HEK293 (cell line): ENCODE measurements around the gene PTPN5.

Source experiments
- CTCF ChIA-PET: fragments of 350-600 bp; formaldehyde crosslinking; extraction: SDS; loops from one replicate; lab custom pipeline; 2021; ENCODE audit warnings: antibody characterized with exemption; lab: Yijun Ruan, JAX
- POLR2A ChIA-PET: fragments of 300-600 bp; formaldehyde crosslinking; extraction: SDS; loops from one replicate; lab custom pipeline; 2020; ENCODE audit warnings: antibody characterized with exemption, inconsistent platforms; lab: Yijun Ruan, JAX
- H3K27ac ChIP-seq: fragments of 200-500 bp; sonication (Bioruptor generic); 2 replicates; pipeline ENCODE4 v1.5.1; 2014; ENCODE audit warnings: low read depth, low read length, control low read depth, inconsistent platforms; ENCODE audit errors: extremely low read depth
- H3K36me3 ChIP-seq, 2 experiments: fragments of 200-500 bp in 1 of 2; sonication (Bioruptor generic) in 1 of 2; 1 replicate in 1 of 2; 2 replicates in 1 of 2; pipeline ENCODE4 v1.5.1; 2014 to 2017; ENCODE audit warnings: inconsistent platforms in 2 of 2, low read length in 2 of 2; ENCODE audit not compliant: control insufficient read depth in 2 of 2, insufficient read depth in 1 of 2
- H3K4me1 ChIP-seq: fragments of 200-500 bp; sonication (Bioruptor generic); 2 replicates; pipeline ENCODE4 v1.5.1; 2014; ENCODE audit warnings: mild to moderate bottlenecking, low read length, inconsistent platforms; ENCODE audit not compliant: control insufficient read depth, insufficient read depth
- H3K4me3 ChIP-seq: 2 replicates; pipeline ENCODE4 v1.5.1; 2011; ENCODE audit warnings: low read depth, mild to moderate bottlenecking, control low read depth, low read length, moderate library complexity
- H3K9me3 ChIP-seq: fragments of 200-500 bp; sonication (Bioruptor generic); 2 replicates; pipeline ENCODE4 v1.5.1; 2014; ENCODE audit warnings: low read depth, low read length, inconsistent platforms; ENCODE audit not compliant: control insufficient read depth, insufficient read depth
- FEZF1 ChIP-seq: fragments of 450-650 bp; formaldehyde crosslinking; IDR thresholded peaks from 2 replicates; pipeline ENCODE4 v1.5.1; 2016; ENCODE audit warnings: missing biosample characterization, missing genetic modification characterization
- GLIS1 ChIP-seq: fragments of 450-650 bp; formaldehyde crosslinking; IDR thresholded peaks from 2 replicates; pipeline ENCODE4 v1.5.1; 2016; ENCODE audit warnings: missing biosample characterization, missing genetic modification characterization
- KLF10 ChIP-seq: fragments of 450-650 bp; IDR thresholded peaks from 2 replicates; pipeline ENCODE4 v1.5.1; 2018; ENCODE audit warnings: missing biosample characterization, mild to moderate bottlenecking, missing genetic modification characterization
- PATZ1 ChIP-seq: fragments of 450-650 bp; formaldehyde crosslinking; IDR thresholded peaks from 2 replicates; pipeline ENCODE4 v1.5.1; 2016; ENCODE audit warnings: missing biosample characterization, missing genetic modification characterization
- SP3 ChIP-seq: fragments of 450-650 bp; formaldehyde crosslinking; IDR thresholded peaks from 2 replicates; pipeline ENCODE4 v1.5.1; 2016; ENCODE audit warnings: missing biosample characterization, missing genetic modification characterization
- SP7 ChIP-seq: fragments of 450-650 bp; formaldehyde crosslinking; IDR thresholded peaks from 2 replicates; pipeline ENCODE4 v1.5.1; 2016; ENCODE audit warnings: missing biosample characterization, missing genetic modification characterization
- TCF7L2 ChIP-seq: IDR thresholded peaks from 2 replicates; pipeline ENCODE4 v1.6.1; 2011; ENCODE audit warnings: low read depth, mild to moderate bottlenecking, inconsistent platforms, low read length, moderate library complexity, borderline replicate concordance
- ZBTB20 ChIP-seq: fragments of 450-650 bp; formaldehyde crosslinking; IDR thresholded peaks from 2 replicates; pipeline ENCODE4 v1.5.1; 2016; ENCODE audit warnings: missing biosample characterization, missing genetic modification characterization
- ZBTB6 ChIP-seq: fragments of 450-650 bp; formaldehyde crosslinking; IDR thresholded peaks from 2 replicates; pipeline ENCODE4 v1.5.1; 2017; ENCODE audit warnings: missing biosample characterization, missing genetic modification characterization
- ZNF146 ChIP-seq: fragments of 450-650 bp; formaldehyde crosslinking; IDR thresholded peaks from 2 replicates; pipeline ENCODE4 v1.5.1; 2016; ENCODE audit warnings: missing biosample characterization, missing genetic modification characterization
- ZNF157 ChIP-seq: fragments of 450-650 bp; formaldehyde crosslinking; IDR thresholded peaks from 2 replicates; pipeline ENCODE4 v1.5.1; 2016; ENCODE audit warnings: missing biosample characterization, missing genetic modification characterization
- ZNF18 ChIP-seq: fragments of 450-650 bp; formaldehyde crosslinking; IDR thresholded peaks from 2 replicates; pipeline ENCODE4 v1.5.1; 2016; ENCODE audit warnings: missing biosample characterization, missing genetic modification characterization
- ZNF23 ChIP-seq: fragments of 450-650 bp; formaldehyde crosslinking; IDR thresholded peaks from 2 replicates; pipeline ENCODE4 v1.5.1; 2016; ENCODE audit warnings: missing biosample characterization, missing genetic modification characterization, borderline replicate concordance
- ZNF248 ChIP-seq: fragments of 450-650 bp; formaldehyde crosslinking; IDR thresholded peaks from 2 replicates; pipeline ENCODE4 v1.5.1; 2017; ENCODE audit warnings: missing biosample characterization, missing genetic modification characterization
- ZNF398 ChIP-seq: fragments of 450-650 bp; formaldehyde crosslinking; IDR thresholded peaks from 2 replicates; pipeline ENCODE4 v1.5.1; 2017; ENCODE audit warnings: missing biosample characterization, missing genetic modification characterization
- ZNF416 ChIP-seq: fragments of 450-650 bp; formaldehyde crosslinking; IDR thresholded peaks from 2 replicates; pipeline ENCODE4 v1.5.1; 2016; ENCODE audit warnings: missing biosample characterization, missing genetic modification characterization
- ZNF426 ChIP-seq: fragments of 450-650 bp; formaldehyde crosslinking; IDR thresholded peaks from 2 replicates; pipeline ENCODE4 v1.5.1; 2017; ENCODE audit warnings: missing biosample characterization, missing genetic modification characterization, mild to moderate bottlenecking, inconsistent platforms, moderate library complexity
- ZNF488 ChIP-seq: fragments of 450-650 bp; formaldehyde crosslinking; IDR thresholded peaks from 2 replicates; pipeline ENCODE4 v1.5.1; 2016; ENCODE audit warnings: missing biosample characterization, missing genetic modification characterization
- ZNF501 ChIP-seq: fragments of 450-650 bp; formaldehyde crosslinking; IDR thresholded peaks from 2 replicates; pipeline ENCODE4 v1.5.1; 2016; ENCODE audit warnings: missing biosample characterization, missing genetic modification characterization
- ZNF596 ChIP-seq: fragments of 450-650 bp; IDR thresholded peaks from 2 replicates; pipeline ENCODE4 v1.5.0; 2018; ENCODE audit warnings: missing biosample characterization, mild to moderate bottlenecking, missing genetic modification characterization, moderate library complexity
- ZNF704 ChIP-seq: fragments of 450-650 bp; formaldehyde crosslinking; IDR thresholded peaks from 2 replicates; pipeline ENCODE4 v1.5.1; 2016; ENCODE audit warnings: missing biosample characterization, missing genetic modification characterization
- ZNF747 ChIP-seq: fragments of 450-650 bp; formaldehyde crosslinking; IDR thresholded peaks from 2 replicates; pipeline ENCODE4 v1.5.1; 2016; ENCODE audit warnings: missing biosample characterization, missing genetic modification characterization

Gene PTPN5

GRCh38 chr11:18705651-18706281, 85.8 kb downstream of the PTPN5 start:
- Histone ChIP-seq H3K4me3 (no peak overlapping the region), H3K4me1 (no peaks in the 10 kb centered on the region), H3K27ac (no peak overlapping the region), H3K9me3 (no peaks in the 10 kb centered on the region), H3K36me3 (no peaks in the 10 kb centered on the region)
- CTCF ChIA-PET, result no interaction called here
- POLR2A ChIA-PET, result interaction anchor here (0.7 kb wide), 1 partner anchor 117 kb away, joined by 4 read pairs; the partner anchor contains the start of gene UEVLD
- TF ChIP-seq SP7 (tag by site-specific recombination) (no peak), ZNF747 (tag by site-specific recombination) (no peak), GLIS1 (tag by site-specific recombination) (no peak), ZNF501 (tag by site-specific recombination) (no peak), ZNF704 (no peak), ZNF398 (tag by site-specific recombination) (no peak), PATZ1 (tag by site-specific recombination) (no peak), ZBTB20 (tag by site-specific recombination) (no peak), ZNF488 (no peak), ZNF23 (tag by site-specific recombination) (no peak), TCF7L2 (no peak), ZNF426 (tag by site-specific recombination) (no peak), ZBTB6 (no peak), ZNF248 (tag by site-specific recombination) (no peak), KLF10 (tag by site-specific recombination) (no peak), ZNF416 (tag by site-specific recombination) (no peak), SP3 (tag by site-specific recombination) (no peak)

- TF ChIP-seq ZNF146 (tag by site-specific recombination), result no peak
- TF ChIP-seq ZNF596 (tag by site-specific recombination), result no peak
- no peak for TF ChIP-seq ZNF157 (tag by site-specific recombination)
- no peak for TF ChIP-seq FEZF1 (tag by site-specific recombination)
- no peak for TF ChIP-seq ZNF18 (tag by site-specific recombination)
- H3K4me1 ChIP-seq, result no peaks in the 10 kb centered on the region
- H3K9me3 ChIP-seq, result no peaks in the 10 kb centered on the region
- H3K36me3 ChIP-seq, result no peaks in the 10 kb centered on the region
- ChIA-PET CTCF (interaction anchor here (1.3 to 1.6 kb wide), 2 partner anchors 24 to 26 kb away, joined by 3 to 7 read pairs; no protein-coding TSS in a partner anchor), POLR2A (interaction anchor here (0.7 to 1.7 kb wide), 2 partner anchors 71 to 561 kb away, joined by 4 to 5 read pairs; partner anchors contain the start of gene SPTY2D1)
- H3K27ac ChIP-seq, result no peak overlapping the region
- H3K4me3 ChIP-seq, result no peak overlapping the region
These were observed 86.9 kb downstream of the PTPN5 start for GRCh38 chr11:18704698-18705097.
